ENCODE data around the gene DCLK1.
A peak's percentile ranks its signal among the peaks of the same experiment; 100 is the strongest.

Gene DCLK1

GRCh38 chr13:35804901-35805300, 326.3 kb downstream of the DCLK1 start:
- TF ChIP-seq POLR2A (IDR thresholded peaks at IDR 0.05; ENCODE audit: low read length) (no peak), GATA1 (IDR thresholded peaks at IDR 0.05; ENCODE audit: low read depth, low read length) (no peak)
- DNase-seq: no peak

DNA sequence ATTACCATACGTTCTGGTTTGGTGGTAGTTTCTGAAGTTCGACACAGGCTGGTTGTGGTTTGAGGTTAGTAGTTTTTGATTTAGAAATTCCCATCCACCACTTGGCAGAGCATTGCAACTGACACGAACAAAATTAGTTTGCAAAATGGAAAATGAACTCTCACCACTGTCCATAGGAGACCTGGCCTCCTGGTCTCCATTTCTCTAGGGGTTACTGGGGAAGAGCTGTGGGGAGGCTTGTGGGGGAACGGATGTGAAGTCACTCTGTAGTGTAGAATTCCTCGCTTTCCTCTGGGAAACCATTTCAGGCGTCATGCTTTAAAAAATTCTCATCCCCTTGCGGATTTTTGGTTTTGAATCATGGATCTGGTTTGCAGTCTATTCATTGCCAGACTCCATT, 333.2 kb downstream of the DCLK1 start:
- DNase-seq: no peak
- no peak for TF ChIP-seq GATA1 (IDR thresholded peaks at IDR 0.05; ENCODE audit: low read depth, low read length)
- TF ChIP-seq POLR2A (IDR thresholded peaks at IDR 0.05; ENCODE audit: low read length): no peak

DNA sequence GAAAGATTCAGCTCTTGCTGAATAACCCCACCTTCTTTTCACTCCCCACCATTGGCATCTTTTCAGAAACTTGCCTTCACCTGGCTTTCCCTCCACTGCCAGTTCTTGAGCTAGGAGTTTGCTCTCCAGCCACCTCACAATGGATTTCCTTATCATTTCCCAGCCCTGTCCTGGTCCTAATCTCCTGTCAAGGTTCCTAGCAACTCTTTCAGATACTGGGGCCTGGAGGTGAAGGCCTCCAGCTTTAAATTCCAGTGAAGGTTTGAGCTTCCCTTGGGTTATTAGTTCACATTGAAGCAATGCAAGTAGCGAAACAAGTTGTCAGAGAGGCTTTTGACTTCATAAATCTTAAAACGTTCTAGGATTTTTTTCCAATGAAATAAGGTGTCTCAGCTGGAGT, 333.9 kb downstream of the DCLK1 start:
- TF ChIP-seq POLR2A (IDR thresholded peaks at IDR 0.05; ENCODE audit: low read length) (no peak), GATA1 (IDR thresholded peaks at IDR 0.05; ENCODE audit: low read depth, low read length) (no peak)
- DNase-seq: no peak

DNA sequence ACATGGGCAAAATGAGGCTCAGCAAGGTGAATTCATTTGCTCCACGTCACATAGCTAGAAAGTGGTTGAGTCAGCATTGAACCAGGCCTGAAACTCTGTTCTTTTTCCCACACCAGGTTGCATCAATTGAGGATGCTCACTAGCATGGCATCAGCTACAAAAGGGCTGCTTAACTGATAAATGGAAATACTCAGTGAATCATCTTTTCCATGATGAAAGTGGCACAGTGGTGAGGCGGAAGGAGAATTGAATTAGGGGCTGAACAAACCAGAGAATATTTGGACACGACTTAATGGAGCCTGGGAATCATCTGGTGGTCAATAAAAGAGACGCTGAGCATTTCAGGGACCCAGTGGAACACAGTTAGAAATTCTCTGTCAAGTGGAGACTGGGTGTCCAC, 334.6 kb downstream of the DCLK1 start:
- no peak for DNase-seq
- TF ChIP-seq POLR2A (IDR thresholded peaks at IDR 0.05; ENCODE audit: low read length) (no peak), GATA1 (IDR thresholded peaks at IDR 0.05; ENCODE audit: low read depth, low read length) (no peak)

- TF ChIP-seq POLR2A (IDR thresholded peaks at IDR 0.05; ENCODE audit: low read length) (no peak), GATA1 (IDR thresholded peaks at IDR 0.05; ENCODE audit: low read depth, low read length) (no peak)
These were observed 336.3 kb downstream of the DCLK1 start for GRCh38 chr13:35794734-35795389.

GRCh38 chr13:35793823-35794222, 337.4 kb downstream of the DCLK1 start:
- DNase-seq: no peak
- no peak for TF ChIP-seq GATA1 (IDR thresholded peaks at IDR 0.05; ENCODE audit: low read depth, low read length)
- TF ChIP-seq POLR2A (IDR thresholded peaks at IDR 0.05; ENCODE audit: low read length): no peak

More at GRCh38 chr13:35794734-35795389, 336.3 kb downstream of the DCLK1 start:
- DNase-seq: no peak

GRCh38 chr13:35792911-35793310, 338.3 kb downstream of the DCLK1 start:
- no peak for DNase-seq
- no peak for TF ChIP-seq POLR2A (IDR thresholded peaks at IDR 0.05; ENCODE audit: low read length)
- no peak for TF ChIP-seq GATA1 (IDR thresholded peaks at IDR 0.05; ENCODE audit: low read depth, low read length)

- DNase-seq: no peak
- no peak for TF ChIP-seq POLR2A (IDR thresholded peaks at IDR 0.05; ENCODE audit: low read length)
These were observed 339.2 kb downstream of the DCLK1 start for GRCh38 chr13:35792021-35792420.

DNA sequence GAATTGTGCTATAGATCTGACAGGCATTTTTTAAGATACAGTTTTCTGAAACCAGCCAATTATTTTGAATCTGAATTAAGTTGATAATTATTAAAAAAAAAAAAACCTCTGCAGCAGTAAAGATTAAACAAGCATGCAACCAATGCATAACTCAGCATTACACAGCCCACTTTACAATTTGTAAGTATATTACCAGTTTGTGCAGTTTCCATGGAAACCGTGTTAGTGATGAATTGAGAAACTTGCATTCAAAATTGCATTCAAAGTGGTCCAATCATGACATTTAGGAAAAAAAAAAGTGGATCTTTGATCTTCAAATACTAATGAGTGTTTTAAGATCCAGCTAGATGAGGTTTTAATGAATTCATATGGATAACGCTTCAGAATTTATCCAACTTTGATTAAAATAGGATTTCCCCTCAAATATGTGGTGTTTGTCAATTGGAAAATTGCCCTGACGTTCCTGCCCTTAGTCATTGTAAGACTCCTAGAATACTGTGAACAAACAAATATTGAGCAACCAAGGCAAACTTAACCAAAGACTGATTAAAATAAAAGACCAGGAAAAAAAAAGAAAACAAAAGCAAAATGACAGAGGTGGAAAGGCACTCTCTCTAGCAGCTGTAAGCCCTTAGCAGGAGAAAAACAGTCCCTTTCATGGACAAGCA, 339.9 kb downstream of the DCLK1 start:
- no peak for DNase-seq
- TF ChIP-seq GATA1 (IDR thresholded peaks at IDR 0.05; ENCODE audit: low read depth, low read length): no peak
- TF ChIP-seq POLR2A (IDR thresholded peaks at IDR 0.05; ENCODE audit: low read length): no peak

- peak; percentile 2 to 24 for DNase-seq
These were observed 341.6 kb downstream of the DCLK1 start for GRCh38 chr13:35789335-35790165.

GRCh38 chr13:35787937-35788336, 343.2 kb downstream of the DCLK1 start:
- no peak for DNase-seq
- no peak for TF ChIP-seq POLR2A (IDR thresholded peaks at IDR 0.05; ENCODE audit: low read length)
- TF ChIP-seq GATA1 (IDR thresholded peaks at IDR 0.05; ENCODE audit: low read depth, low read length): no peak

More at GRCh38 chr13:35789335-35790165, 341.6 kb downstream of the DCLK1 start:
- TF ChIP-seq GATA1 (IDR thresholded peaks at IDR 0.05; ENCODE audit: low read depth, low read length): no peak
- no peak for TF ChIP-seq POLR2A (IDR thresholded peaks at IDR 0.05; ENCODE audit: low read length)

DNA sequence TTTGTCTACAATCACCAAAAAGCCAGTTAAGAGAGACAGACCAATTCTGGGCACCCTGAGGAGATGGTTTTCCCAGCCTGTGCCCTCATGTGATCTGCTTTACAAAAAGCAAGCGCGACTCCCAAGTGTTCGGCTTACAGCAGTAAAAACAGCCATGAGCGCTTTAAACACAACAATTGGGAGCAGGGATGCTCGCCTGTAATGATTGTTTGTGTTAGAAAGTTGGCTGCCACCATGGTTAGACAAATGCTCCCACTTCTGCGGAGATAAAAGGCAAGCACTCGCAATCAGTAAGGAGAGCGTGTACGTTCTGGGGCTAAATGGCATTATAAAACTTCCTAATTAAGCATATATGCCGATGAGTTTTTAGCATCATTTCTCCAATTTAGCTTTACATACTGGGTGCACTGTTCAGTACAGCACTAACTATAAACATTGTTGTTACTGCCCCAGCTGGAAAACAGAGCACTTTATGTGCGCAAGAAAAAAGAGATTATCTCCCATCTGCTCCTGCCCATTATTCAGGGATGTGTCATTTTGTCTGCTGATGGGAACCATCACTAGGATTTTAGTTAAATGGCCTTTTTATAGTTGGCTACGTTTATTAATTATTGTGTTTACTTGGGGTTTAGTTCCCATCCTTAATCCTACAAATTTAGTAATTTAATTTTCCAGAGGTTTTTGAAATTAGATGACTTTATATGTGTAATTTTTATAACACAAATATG, 345.4 kb downstream of the DCLK1 start:
- no peak for DNase-seq
- no peak for TF ChIP-seq GATA1 (IDR thresholded peaks at IDR 0.05; ENCODE audit: low read depth, low read length)
- no peak for TF ChIP-seq POLR2A (IDR thresholded peaks at IDR 0.05; ENCODE audit: low read length)

- TF ChIP-seq POLR2A (IDR thresholded peaks at IDR 0.05; ENCODE audit: low read length) (no peak), GATA1 (IDR thresholded peaks at IDR 0.05; ENCODE audit: low read depth, low read length) (no peak)
- DNase-seq: no peak
These were observed 346.8 kb downstream of the DCLK1 start for GRCh38 chr13:35784286-35784951.

Measured in erythroblast (primary cell).